Kidney tubule cell (primary cell): ENCODE measurements around the gene DYNC1H1.
A peak's percentile ranks its signal among the peaks of the same experiment; 100 is the strongest.
"Not testable (repeated sequence)": the region's sequence is repeated elsewhere in the genome, so short reads cannot be mapped to it uniquely, and the experiment has no call there.

ENCODE experiments used
- DNase-seq: peaks from one replicate; pipeline ENCODE4 v3.0.0-alpha.2; 2018; ENCODE audit warnings: low spot score

The DYNC1H1 gene

DNA sequence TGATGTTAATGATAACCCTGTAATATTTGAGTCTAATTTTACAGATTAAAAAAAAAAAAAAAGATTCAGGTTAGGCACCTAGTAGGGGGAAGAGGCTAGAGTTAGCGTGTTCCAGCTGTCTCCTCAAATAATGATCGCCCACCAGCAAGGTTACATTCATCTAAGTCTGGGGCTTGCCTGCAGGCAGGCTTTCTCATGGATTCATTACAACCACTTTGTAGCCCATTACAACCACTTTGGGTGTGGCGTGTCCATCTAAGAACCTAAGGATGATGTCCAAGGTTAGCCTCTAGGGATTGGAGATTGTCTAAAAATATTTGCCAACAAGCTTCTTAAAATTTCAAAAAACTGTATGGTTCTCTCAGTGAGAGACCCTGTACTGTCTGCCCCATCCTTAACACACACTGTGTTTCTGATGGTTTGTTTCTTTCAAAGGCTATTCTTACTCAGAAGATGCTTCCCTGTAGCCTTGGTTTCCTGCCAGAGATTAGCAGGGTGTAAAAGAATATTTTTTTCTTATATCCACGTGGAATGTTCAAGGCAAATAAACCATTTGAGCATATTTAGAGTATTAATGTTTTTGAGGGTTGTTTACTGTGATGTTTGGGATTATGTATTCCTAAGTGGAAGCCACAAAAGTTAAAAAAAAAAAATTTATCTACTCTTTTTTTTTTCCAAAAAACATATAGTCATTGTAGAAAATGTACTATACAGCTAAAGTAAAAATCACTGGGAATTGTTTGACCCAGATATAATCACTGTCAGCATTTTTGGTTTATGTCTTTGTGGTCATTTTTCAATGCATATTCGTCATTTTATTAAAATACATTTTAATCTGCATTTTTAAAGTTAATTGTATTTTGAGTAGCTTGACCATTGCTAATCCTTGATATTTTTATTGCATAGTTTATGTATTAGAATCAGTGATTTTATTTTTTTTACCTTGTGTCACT is 1.7 kb downstream of the DYNC1H1 start:
- peak; percentile 22 for DNase-seq

DNA sequence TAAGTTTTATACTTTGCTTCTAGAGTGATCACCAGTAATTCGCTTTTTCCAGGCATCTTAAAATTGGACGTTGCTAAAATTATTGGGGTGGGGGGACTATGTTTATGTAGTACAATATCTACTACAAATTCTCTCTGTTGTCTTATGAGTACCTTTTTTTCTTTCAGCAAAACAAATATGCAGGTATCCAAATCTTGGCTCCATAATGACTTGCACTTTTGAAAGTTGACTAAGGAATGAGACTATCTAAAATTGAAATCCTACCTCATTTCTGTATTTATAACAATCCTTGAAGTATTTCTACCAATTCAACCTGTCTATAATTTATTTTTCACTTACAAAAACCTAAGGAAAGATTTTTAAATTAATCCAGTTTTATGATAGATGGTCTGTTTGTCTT is 2.4 kb downstream of the DYNC1H1 start:
- no peak for DNase-seq

DNA sequence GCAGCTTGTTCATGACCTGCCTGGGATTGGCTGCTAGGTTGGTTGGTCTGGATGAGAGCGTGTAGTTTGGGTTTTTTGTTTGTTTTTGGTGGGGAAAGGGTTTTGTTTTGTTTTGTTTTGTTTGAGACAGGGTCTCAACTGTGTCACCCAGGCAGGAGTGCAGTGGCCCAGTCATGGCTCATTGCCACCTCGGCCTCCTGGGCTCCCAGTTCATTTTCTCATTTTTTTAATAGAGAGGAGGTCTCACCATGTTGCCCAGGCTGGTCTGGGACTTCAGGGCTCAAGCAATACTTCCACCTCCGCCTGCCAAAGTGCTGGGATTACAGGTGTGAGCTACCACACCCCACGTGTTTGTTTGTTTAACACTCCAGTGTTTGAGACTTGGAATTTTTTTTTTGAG is 3.8 kb downstream of the DYNC1H1 start:
- DNase-seq, result no peak

DNA sequence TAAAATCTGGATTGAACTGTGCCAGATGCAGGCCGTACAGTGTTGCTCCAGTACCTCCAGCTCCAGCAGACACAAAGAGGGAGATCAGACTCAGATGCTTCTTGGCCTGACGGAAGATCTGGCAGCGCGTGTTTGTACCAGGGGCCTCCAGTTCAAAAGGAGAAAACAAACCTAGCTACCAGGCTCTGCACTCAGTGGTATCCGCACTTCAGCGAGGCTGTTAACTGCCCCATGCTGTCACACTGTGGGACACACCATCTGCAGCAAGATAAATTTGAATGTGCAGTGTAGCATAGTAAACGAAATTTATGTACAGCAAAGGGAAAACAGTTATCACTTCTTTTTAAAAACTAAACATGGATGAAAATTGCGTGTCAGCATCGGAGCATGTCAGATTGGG is 5.1 kb downstream of the DYNC1H1 start:
- no peak for DNase-seq

DNA sequence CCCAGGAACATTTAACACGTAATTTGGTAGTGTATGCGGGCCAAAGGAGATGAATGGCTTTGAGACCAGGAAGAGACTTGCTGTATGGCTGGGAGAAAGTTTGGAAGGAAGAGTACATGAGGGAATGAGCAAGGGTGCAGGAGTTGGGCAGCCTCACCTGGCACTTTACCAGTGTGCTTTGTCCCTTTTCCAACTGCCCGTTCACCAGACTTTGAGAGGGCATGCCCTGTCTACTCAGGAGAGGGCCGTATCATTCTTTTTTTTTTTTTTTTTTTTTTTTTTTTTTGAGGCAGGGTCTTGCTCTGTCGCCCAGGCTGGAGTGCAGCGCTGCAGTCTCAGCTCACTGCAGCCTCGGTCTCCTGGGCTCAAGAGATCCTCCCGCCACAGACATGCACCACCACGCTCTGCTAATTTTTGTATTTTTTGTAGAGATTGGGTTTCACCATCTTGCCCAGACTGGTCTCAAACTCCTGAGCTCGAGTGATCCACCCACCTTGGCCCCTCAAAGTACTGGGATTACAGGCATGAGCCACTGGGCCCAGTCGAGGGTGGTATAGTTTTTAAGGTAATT is 6.5 kb downstream of the DYNC1H1 start:
- DNase-seq, result no peak

DNA sequence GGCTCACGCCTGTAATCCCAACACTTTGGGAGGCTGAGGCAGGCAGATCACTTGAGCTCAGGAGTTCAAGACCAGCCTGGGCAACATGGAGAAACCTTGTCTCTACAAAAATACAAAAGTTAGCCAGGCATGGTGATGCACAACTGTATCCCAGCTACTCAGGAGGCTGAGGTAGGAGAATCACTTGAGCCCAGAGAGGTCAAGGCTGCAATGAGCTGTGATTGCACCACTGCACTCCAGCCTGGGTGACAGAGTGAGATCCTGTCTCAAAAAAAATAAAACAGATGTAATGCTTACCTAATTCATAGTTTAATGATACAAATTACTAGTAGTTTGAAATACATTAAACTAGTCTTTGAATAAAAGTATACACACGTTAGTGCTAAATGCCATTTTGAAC is 7.1 kb downstream of the DYNC1H1 start:
- DNase-seq, result peak; percentile 18

DNA sequence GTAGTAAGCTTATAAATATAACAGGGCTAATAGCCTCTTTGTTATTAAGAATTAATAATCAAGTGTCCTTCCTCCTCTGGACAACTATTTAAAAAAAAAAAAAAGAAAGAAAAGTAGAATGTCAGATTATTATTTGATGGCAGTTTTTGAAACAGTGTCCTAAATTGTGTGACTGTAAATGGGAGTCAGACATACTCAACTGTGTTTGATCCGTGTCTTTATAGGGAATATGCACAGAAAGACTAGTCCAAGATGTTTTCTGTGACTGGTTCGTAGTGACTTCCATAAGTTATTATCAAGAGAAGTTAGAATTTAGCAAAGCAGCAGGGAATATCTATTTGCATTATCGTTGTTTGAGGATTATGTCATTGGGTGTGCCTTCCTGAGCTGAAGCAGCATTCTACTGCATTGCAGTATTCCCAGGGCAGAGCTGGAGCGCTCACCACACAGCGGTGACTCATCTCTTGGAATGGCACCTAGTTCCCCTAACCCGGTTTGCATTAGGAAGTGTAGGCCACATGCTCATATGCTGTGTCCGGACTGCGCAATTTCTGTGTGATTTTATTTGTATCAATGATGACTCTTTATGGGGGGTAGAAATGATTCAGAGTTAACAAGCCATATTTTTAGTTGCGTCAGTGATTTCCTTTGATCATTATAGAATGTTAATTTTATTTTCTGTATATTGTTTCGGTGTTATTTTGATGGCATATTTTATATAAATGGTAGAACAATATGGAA is 7.9 kb downstream of the DYNC1H1 start:
- DNase-seq, result peak; percentile 98

DNA sequence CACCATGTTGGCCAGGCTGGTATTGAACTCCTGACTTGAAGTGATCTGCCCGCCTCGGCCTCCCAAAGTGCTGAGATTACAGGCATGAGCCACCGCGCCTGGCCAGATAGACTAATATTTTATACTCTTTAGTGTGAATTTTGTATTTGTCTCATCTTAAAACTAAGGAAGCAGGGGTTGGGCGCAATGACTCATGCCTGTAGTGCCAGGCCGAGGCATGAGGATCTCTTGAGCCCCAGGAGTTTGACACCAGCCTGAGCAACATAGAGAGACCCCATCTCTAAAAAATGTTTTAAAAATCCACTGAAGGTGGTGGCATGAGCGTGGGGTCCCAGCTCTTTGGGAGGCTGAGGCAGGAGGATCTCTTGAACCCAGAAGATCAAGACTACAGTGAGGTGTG is 9.0 kb downstream of the DYNC1H1 start:
- no peak for DNase-seq

DNA sequence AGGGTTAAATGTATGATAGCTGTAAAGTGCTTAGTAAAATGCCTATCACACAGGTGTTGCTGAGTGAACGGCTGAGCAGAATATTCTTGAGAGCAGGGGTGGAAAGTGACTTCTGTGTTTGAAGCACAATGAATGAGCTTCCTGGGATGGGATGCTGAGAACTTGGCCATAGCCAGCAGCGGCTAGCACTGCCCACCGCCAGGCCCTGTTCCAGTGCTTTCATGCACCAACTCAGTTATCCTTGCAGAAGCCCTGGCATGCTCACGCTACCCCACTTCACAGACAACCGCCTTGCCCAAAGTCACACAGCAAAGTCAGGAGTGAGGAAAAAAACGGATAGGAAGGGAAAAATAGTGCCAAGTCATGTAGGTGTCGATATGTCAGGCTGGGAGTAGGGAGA is 10.9 kb downstream of the DYNC1H1 start:
- DNase-seq, result no peak

DNA sequence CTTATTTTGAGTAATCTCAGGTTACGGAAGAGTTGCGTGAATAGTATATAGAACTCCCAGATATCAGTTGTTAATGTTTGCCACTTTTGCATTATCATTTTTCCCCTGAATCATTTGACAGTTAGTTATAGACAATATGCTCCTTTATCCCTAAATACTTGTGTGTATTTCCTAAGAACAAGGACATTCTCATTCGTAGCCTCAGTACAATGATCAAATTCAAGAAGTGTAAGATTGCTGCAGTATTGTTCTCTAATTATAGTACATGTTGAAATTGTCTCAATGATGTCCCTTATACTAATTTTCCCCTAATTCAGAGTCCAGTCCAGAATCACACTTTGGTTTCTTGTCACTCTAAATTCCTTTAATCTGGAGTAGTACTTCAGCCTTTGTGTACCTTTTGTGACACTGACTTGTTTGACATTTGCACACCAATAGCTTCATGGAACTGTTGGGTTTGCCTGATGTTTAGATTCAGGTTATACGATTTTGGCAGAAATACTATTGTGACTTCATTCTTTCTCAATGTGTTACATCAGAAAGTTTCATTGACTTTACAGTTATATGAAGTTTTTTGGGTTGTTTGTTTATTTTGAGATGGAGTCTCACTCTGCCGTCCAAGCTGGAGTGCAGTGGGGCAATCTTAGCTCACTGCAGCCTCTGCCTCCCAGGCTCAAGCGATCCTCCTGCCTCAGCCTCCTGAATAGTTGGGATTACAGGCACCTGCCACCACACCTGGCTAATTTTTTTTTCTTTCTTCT is 13.1 kb downstream of the DYNC1H1 start:
- no peak for DNase-seq

DNA sequence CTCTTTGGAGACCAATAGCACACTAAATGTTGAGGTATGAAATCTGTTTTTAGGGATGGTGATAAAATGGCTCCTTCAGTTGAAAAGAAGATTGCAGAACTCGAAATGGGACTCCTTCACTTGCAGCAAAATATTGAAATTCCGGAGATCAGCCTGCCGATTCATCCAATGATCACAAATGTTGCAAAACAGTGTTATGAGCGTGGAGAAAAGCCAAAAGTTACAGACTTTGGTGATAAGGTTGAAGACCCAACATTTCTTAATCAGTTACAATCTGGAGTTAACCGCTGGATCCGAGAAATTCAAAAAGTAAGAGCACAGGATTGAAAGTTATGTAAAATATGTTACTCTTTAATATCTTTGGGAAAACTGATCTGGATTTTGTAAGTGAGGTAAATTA is 15.3 kb downstream of the DYNC1H1 start:
- DNase-seq, result no peak

DNA sequence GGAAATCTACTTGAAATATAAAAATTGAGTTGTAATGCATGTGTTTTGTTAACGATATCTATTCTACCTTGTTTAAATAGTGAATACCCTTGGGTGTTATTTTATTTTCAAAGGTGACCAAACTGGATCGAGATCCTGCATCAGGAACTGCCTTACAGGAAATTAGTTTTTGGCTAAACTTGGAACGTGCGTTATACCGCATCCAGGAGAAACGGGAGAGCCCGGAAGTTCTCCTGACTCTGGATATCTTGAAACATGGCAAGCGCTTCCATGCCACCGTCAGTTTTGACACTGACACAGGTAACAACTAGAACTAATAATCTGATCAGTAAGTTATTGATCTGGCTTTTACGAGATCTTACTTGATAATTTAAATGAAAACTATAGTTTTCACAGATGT is 15.9 kb downstream of the DYNC1H1 start:
- no peak for DNase-seq

DNA sequence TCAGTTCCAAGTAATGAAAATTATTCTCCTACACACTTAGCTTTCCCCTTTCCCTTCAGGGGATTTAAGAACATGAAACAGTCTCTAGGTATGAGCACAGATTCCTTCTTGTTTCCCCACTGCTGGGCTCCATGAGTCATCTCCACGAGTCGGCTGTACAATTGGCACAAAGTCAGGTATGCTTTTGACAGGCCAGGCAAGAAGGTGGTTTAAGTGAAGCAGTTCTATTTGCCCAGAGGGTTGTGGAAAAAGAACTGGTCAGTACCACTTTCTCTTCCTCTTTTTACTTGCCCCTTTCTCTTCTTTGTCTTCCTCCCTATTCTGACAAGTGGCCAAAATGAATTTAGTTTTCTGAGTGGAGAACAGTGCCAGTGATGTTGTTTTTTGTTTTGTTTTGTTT is 16.3 kb downstream of the DYNC1H1 start:
- peak; percentile 96 for DNase-seq

DNA sequence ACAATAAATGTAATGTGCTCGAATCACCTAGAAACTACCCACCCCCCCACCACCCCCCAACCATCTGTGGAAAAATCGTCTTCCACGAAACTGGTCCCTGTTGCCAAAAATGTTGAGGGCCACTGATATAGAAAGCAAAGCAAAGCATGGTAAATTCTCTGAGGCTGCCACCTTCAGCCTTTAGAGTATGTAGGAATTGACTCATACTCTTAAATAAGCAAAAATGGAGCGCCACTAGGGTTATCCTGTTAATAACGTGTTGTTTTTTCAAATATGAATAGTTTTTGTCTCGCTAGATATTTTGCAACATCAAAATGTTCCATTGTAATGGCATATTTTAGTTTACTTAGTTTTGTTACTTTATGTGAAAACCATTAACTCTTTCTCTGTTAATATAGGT is 18.2 kb downstream of the DYNC1H1 start:
- no peak for DNase-seq

DNA sequence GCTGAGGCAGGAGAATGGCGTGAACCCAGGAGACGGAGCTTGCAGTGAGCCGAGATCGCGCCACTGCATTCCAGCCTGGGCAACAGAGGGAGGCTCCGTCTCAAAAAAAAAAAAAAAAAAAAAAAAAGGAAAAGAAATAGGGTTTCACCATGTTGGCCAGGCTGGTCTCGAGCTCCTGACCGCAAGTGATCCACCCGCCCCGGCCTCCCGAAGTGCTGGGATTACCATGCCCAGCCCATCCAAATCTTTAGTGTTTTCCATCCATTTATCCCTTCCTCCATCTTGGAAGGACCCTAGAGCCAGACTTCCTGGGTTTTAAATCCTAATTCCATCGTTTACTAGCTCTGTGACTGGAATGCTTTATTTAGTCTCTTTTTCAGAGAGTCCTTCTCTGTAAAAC is 20.5 kb downstream of the DYNC1H1 start:
- DNase-seq, result not testable (repeated sequence)

DNA sequence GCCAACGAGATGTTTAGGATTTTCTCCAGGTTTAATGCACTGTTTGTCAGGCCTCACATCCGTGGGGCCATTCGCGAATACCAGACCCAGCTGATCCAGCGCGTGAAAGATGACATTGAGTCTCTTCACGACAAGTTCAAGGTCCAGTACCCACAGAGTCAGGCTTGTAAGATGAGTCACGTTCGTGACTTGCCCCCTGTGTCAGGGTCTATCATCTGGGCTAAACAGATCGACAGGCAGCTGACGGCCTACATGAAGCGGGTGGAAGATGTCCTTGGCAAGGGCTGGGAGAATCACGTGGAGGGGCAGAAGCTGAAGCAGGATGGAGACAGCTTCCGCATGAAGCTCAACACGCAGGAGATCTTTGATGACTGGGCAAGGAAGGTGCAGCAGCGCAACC is 21.6 kb downstream of the DYNC1H1 start:
- no peak for DNase-seq

DNA sequence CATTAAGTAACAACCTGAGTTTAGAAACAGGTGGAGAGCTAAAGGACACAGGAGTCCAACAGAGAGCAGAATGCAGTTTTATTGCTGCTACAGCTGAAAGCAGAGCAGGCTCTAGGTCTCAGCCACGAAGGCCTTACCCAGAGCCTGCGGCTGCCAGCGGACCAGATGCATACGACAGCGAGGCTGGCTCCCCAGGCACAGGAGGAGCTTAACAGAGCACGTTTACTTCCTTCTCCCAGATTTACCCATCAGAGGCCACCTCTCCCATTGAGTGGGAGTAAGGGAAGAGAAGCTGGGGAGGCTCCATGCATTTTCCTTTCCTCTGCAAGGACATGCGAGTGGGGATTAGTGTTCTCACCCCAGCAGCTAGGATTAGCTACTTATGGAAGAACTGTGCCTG is 22.6 kb downstream of the DYNC1H1 start:
- DNase-seq, result no peak

DNA sequence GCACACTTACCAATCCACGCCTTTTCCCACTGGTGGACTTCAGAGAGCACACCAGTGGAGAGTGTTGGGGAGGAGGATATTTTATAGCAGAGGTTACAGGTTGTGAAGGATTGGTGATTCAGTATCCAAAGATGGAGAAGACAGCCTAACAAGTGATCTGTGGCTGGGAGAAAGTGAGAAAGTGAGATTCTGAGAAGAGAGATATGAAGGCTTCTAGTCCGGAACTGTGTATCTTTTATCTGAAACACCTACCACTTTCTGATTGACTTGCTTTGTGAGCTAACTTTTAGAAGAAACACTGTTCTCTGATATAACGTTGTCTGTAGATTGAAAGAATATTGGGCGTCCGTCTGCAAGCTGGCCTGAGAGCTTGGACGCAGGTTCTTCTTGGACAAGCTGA is 24.0 kb downstream of the DYNC1H1 start:
- DNase-seq, result no peak

DNA sequence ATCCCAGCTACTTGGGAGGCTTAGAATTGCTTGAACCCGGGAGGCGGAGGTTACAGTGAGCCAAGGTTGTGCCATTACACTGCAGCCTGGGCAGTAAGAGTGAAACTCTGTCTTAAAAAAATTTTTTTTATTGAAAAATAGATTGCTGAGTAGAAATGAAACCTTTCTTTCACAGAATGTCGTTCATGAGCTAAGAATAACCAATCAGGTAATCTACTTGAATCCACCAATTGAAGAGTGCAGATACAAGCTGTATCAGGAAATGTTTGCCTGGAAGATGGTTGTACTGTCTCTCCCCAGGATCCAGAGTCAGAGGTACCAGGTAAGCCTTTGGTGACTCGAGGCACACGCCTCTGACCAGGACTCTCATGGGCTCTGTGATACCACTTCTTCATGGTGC is 27.0 kb downstream of the DYNC1H1 start:
- no peak for DNase-seq

DNA sequence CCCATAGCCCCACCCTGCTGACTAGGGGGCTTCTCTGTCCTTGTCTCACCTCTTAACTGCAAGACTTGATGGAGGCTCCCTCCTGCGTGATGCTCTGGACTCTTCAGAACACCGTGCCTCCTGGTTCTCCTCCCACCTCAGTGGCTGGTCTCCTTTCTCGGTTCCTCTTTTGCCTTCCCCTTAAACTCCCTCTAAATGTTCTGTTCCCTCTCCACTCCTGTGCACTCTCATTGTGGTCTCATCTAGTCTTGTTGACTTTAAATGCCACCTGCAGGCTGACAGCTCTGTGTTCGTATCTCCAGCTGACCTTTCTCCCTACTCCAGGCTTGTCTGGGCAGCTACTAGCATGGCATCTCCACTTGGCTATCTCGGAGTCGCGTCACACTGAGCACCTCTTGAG is 28.3 kb downstream of the DYNC1H1 start:
- DNase-seq, result no peak

DNA sequence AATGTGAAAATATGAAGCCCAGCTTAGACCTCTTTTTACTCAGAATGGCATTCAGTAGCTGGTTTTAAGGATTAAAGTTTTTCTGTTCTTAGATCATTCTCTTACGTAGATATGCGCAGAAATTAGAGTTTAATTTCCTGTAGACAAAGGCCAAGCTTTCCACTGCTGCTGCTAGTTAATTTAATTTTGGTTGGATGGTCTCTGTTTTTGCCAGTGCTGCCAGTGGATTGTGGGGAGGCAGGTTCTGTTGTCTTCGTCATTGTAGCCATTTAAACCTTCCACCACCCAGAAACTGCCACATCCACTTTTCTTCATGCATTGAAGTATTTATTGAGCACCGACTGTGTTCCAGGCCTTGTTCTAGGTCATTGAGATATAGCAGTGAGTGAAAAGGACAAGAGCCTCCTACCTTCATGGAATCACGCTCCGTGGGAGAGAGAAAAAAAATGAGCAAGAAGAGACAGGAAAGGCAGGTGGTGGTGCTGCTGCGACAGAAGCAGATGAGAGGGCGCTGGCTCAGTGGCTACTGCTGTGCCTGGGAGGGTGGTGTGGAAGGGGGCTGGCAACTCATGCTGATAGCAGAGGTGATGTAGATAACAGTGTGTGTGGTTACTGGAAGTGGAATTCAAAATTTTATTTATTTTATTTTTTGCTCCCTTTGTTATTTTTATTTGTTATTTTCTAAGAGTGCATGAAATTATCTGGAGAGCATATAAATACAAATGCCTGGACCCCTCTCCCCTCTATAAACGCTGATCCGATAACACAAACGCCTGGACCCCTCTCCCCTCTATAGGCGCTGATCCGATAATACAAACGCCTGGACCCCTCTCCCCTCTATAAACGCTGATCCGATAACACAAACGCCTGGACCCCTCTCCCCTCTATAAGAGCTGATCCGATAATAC is 33.3 kb downstream of the DYNC1H1 start:
- no peak for DNase-seq
